A549 (cell line): ENCODE results near the gene TRIO. TPM values are rescaled to one million over a fixed set of nuclear protein-coding genes. Genes with fewer than 3 reads are reported as not detected.

Source experiments
- ATAC-seq, 2 experiments: fragments of 200-7000 bp in 1 of 2; fragments of >200 bp in 1 of 2; cut with Nextera tagmentation in 1 of 2; cut with Tn5 transposase in 1 of 2; 3 replicates each; pipeline versions ENCODE4 v1.8.0 to v1.9.1; 2018 to 2020; ENCODE audit warnings: mild to moderate bottlenecking in 1 of 2, moderate library complexity in 1 of 2
- CTCF ChIA-PET: fragments of 300-600 bp; sonication (Branson Sonifier 250); formaldehyde crosslinking; extraction: SDS; loops from one replicate; lab custom pipeline; 2021; ENCODE audit warnings: antibody characterized with exemption, inconsistent platforms; lab: Yijun Ruan, JAX
- POLR2A ChIA-PET: fragments of 350-600 bp; formaldehyde crosslinking; extraction: SDS; loops from one replicate; lab custom pipeline; 2021; ENCODE audit warnings: antibody characterized with exemption, inconsistent platforms; lab: Yijun Ruan, JAX
- DNase-seq, 2 experiments: peaks; one replicate each; pipeline versions ENCODE4 v3.0.0 to v3.0.0-alpha.2; 2011 to 2016; ENCODE audit warnings: low read depth in 1 of 2, low spot score in 1 of 2
- FAIRE-seq: peaks from 2 replicates; lab custom pipeline; 2011; peaks lifted over from hg19 to GRCh38; lab: Jason Lieb, UNC
- H3K27ac ChIP-seq, 2 experiments: fragments of >200 bp; sonication (Bioruptor Twin); formaldehyde crosslinking; 3 replicates each; pipeline ENCODE4 v1.5.1; 2016 to 2017
- H3K4me1 ChIP-seq: fragments of >200 bp; sonication (Bioruptor Twin); formaldehyde crosslinking; 3 replicates; pipeline ENCODE4 v1.6.1; 2016
- H3K4me2 ChIP-seq: fragments of >200 bp; sonication (Bioruptor Twin); formaldehyde crosslinking; 3 replicates; pipeline ENCODE4 v1.6.1; 2016
- H3K4me3 ChIP-seq: fragments of >200 bp; sonication (Bioruptor Twin); formaldehyde crosslinking; 3 replicates; pipeline ENCODE4 v1.5.1; 2016
- H3K9me3 ChIP-seq: fragments of >200 bp; sonication (Bioruptor Twin); formaldehyde crosslinking; 3 replicates; pipeline ENCODE4 v1.6.1; 2016
- BHLHE40 ChIP-seq: IDR thresholded peaks from 2 replicates; pipeline ENCODE4 v1.6.1; 2012; ENCODE audit warnings: low read depth, low read length, inconsistent platforms
- CBX8 ChIP-seq: fragments of 200-600 bp; sonication (generic); IDR thresholded peaks from 2 replicates; pipeline ENCODE4 v1.6.1; 2016
- EHMT2 ChIP-seq: fragments of 200-600 bp; sonication (generic); IDR thresholded peaks from 2 replicates; pipeline ENCODE4 v1.6.1; 2016; ENCODE audit warnings: antibody characterized with exemption, low read depth, mild to moderate bottlenecking, moderate library complexity
- EP300 ChIP-seq, 2 experiments: fragments of >200 bp; sonication (Bioruptor Twin); formaldehyde crosslinking; IDR thresholded peaks; 2 replicates in 1 of 2; 3 replicates in 1 of 2; pipeline ENCODE4 v1.6.1; 2016 to 2017
- ESRRA ChIP-seq: fragments of 150-350 bp; IDR thresholded peaks from 2 replicates; pipeline ENCODE4 v1.6.1; 2014; ENCODE audit warnings: mild to moderate bottlenecking, low read length, borderline replicate concordance
- FOSB ChIP-seq: fragments of 250-450 bp; sonication (Bioruptor Pico); IDR thresholded peaks from 2 replicates; pipeline ENCODE4 v1.5.0; 2020; ENCODE audit warnings: mild to moderate bottlenecking, moderate library complexity
- FOSL2 ChIP-seq, 2 experiments: fragments of 450-650 bp in 1 of 2; fragments of >200 bp in 1 of 2; sonication (Bioruptor Twin) in 1 of 2; formaldehyde crosslinking; IDR thresholded peaks; 2 replicates each; pipeline versions ENCODE4 v1.5.0 to v1.6.1; 2016 to 2020; ENCODE audit warnings: mild to moderate bottlenecking in 1 of 2, moderate library complexity in 1 of 2
- GATA3 ChIP-seq: IDR thresholded peaks from 2 replicates; pipeline ENCODE4 v1.6.1; 2012; ENCODE audit warnings: borderline replicate concordance
- HDAC2 ChIP-seq: fragments of 200-600 bp; sonication (generic); IDR thresholded peaks from 2 replicates; pipeline ENCODE4 v1.6.1; 2016
- HEYL ChIP-seq: fragments of 250-450 bp; sonication (Bioruptor Pico); IDR thresholded peaks from 2 replicates; pipeline ENCODE4 v1.8.0; 2021; ENCODE audit warnings: mild to moderate bottlenecking, moderate library complexity
- HMGXB4 ChIP-seq: fragments of 250-450 bp; sonication (Bioruptor Pico); IDR thresholded peaks from 2 replicates; pipeline ENCODE4 v1.5.0; 2021; ENCODE audit warnings: mild to moderate bottlenecking, moderate library complexity, borderline replicate concordance
- HOXB13 ChIP-seq: fragments of 250-450 bp; sonication (Bioruptor Pico); IDR thresholded peaks from 2 replicates; pipeline ENCODE4 v1.5.0; 2020; ENCODE audit warnings: low read depth, mild to moderate bottlenecking, moderate library complexity
- HOXB5 ChIP-seq: fragments of 250-450 bp; sonication (Bioruptor Pico); IDR thresholded peaks from 2 replicates; pipeline ENCODE4 v1.5.0; 2020; ENCODE audit warnings: mild to moderate bottlenecking, moderate library complexity
- JUN ChIP-seq, 2 experiments: fragments of >200 bp; sonication (Bioruptor Twin); formaldehyde crosslinking; IDR thresholded peaks; 2 replicates in 1 of 2; 3 replicates in 1 of 2; pipeline ENCODE4 v1.6.1; 2016 to 2017
- KDM5A ChIP-seq: fragments of 200-600 bp; sonication (generic); IDR thresholded peaks from 2 replicates; pipeline ENCODE4 v1.6.1; 2016; ENCODE audit warnings: antibody characterized with exemption, mild to moderate bottlenecking
- MAZ ChIP-seq: fragments of 150-350 bp; IDR thresholded peaks from 2 replicates; pipeline ENCODE4 v1.6.1; 2014; ENCODE audit warnings: antibody characterized with exemption, low read depth, low read length, borderline replicate concordance
- NPAS2 ChIP-seq: fragments of 250-450 bp; sonication (Bioruptor Pico); IDR thresholded peaks from 2 replicates; pipeline ENCODE4 v1.8.0; 2022; ENCODE audit warnings: mild to moderate bottlenecking, moderate library complexity, borderline replicate concordance
- NR3C1 ChIP-seq: fragments of >200 bp; sonication (Bioruptor Twin); formaldehyde crosslinking; IDR thresholded peaks from 3 replicates; pipeline ENCODE4 v1.6.1; 2017
- RARB ChIP-seq: fragments of 250-450 bp; sonication (Bioruptor Pico); IDR thresholded peaks from 2 replicates; pipeline ENCODE4 v1.8.0; 2021; ENCODE audit warnings: mild to moderate bottlenecking, moderate library complexity
- SMC3 ChIP-seq: fragments of >200 bp; sonication (Bioruptor Twin); formaldehyde crosslinking; IDR thresholded peaks from 3 replicates; pipeline ENCODE4 v1.6.1; 2018; ENCODE audit warnings: inconsistent platforms
- TFCP2L1 ChIP-seq: fragments of 250-450 bp; sonication (Bioruptor Pico); IDR thresholded peaks from 2 replicates; pipeline ENCODE4 v1.5.0; 2021; ENCODE audit warnings: mild to moderate bottlenecking
- TP53 ChIP-seq: fragments of 250-450 bp; sonication (Bioruptor Pico); IDR thresholded peaks from 2 replicates; pipeline ENCODE4 v1.5.0; 2021; ENCODE audit warnings: mild to moderate bottlenecking, moderate library complexity
- ZC3H11A ChIP-seq: fragments of 450-650 bp; IDR thresholded peaks from 2 replicates; pipeline ENCODE4 v1.6.1; 2014; ENCODE audit warnings: antibody characterized with exemption, mild to moderate bottlenecking
- ZFP36 ChIP-seq: fragments of 450-650 bp; IDR thresholded peaks from 2 replicates; pipeline ENCODE4 v1.6.1; 2014; ENCODE audit warnings: borderline replicate concordance; ENCODE audit not compliant: partially characterized antibody
- WGBS: methylation state at CpG from one replicate; pipeline ENCODE4 v1.1.6; 2017; ENCODE audit errors: missing lambda C conversion rate; 5-methylcytosine and 5-hydroxymethylcytosine counted together
- polyA plus RNA-seq, 4 experiments: library from polyadenylated mRNA; depleted of rRNA in 3 of 4; stranded (reverse); fragments of >200 nt; fragmentation: RNase III in 1 of 4; extraction: RNeasy Plus Mini Kit Qiagen cat#74134 plus additional on column Dnase treatment in 1 of 4; gene quantifications; 2 replicates in 3 of 4; 3 replicates in 1 of 4; pipeline ENCODE4 v1.2.3, GENCODE V29; 2011 to 2017

The TRIO gene
- polyA plus RNA-seq, 2 of the 4 experiments (the other 2 are of a cell fraction): 47.5 to 79.0 TPM

GRCh38 chr5:14114615-14115251 lies 28.4 kb upstream of the TRIO start:
- FAIRE-seq (no peak), ATAC-seq (no peak), DNase-seq (no peak)
- POLR2A ChIA-PET: no interaction called here
- CTCF ChIA-PET: interaction anchor here (2.2 kb wide), 1 partner anchor 155 kb away, joined by 11 read pairs; no protein-coding TSS in a partner anchor
- Histone ChIP-seq H3K4me3 (no peak overlapping the region), H3K27ac (no peak overlapping the region), H3K4me2 (no peak overlapping the region), H3K9me3 (peaks cover 3% of the 10 kb centered on the region; the same call in 1 of the 3 replicates), H3K4me1 (peaks cover 6% of the 10 kb centered on the region; the same call in 2 of the 3 replicates)
- WGBS: 82% methylated on average over 4 of the region's 4 CpGs
- TF ChIP-seq EP300 (IDR thresholded peaks at IDR 0.05) (no peak), EHMT2 (no peak), HOXB5 (CRISPR knock-in tag) (no peak), NR3C1 (no peak), MAZ (no peak), CBX8 (no peak), BHLHE40 (no peak)
- TF ChIP-seq, all 56 proteins: peak for 0

- ATAC-seq: no peak
- CTCF ChIA-PET: no interaction called here
- 86% methylated on average over 7 of the region's 7 CpGs for WGBS
- H3K27ac ChIP-seq: no peak overlapping the region
- TF ChIP-seq TFCP2L1: no peak
- TF ChIP-seq ZC3H11A: no peak
- no peak for TF ChIP-seq MAZ
- no peak for TF ChIP-seq GATA3
- TF ChIP-seq CBX8: no peak
- TF ChIP-seq FOSB (CRISPR knock-in tag): no peak
- no peak for TF ChIP-seq SMC3
- no peak for TF ChIP-seq HOXB13 (CRISPR knock-in tag)
- TF ChIP-seq HMGXB4: no peak
- TF ChIP-seq FOSL2 (IDR thresholded peaks at IDR 0.05): no peak
- no peak for TF ChIP-seq FOSL2 (CRISPR knock-in tag; IDR thresholded peaks at IDR 0.05)
- no peak for TF ChIP-seq RARB
- no peak for TF ChIP-seq ZFP36
- TF ChIP-seq KDM5A: no peak
- no peak for TF ChIP-seq EP300 (IDR thresholded peaks at IDR 0.05)
- TF ChIP-seq HDAC2: no peak
- no peak for TF ChIP-seq HEYL (CRISPR knock-in tag)
- no peak for TF ChIP-seq JUN (IDR thresholded peaks at IDR 0.05)
- TF ChIP-seq, all 56 proteins: peak for 0
- Histone ChIP-seq H3K9me3 (peaks cover 3% of the 10 kb centered on the region; the same call in 1 of the 3 replicates), H3K4me1 (no peaks in the 10 kb centered on the region), H3K4me3 (no peak overlapping the region), H3K4me2 (no peak overlapping the region)
- POLR2A ChIA-PET: no interaction called here
- FAIRE-seq (no peak), DNase-seq (no peak)
Observed at GRCh38 chr5:14115323-14115895, 27.7 kb upstream of the TRIO start.

DNA sequence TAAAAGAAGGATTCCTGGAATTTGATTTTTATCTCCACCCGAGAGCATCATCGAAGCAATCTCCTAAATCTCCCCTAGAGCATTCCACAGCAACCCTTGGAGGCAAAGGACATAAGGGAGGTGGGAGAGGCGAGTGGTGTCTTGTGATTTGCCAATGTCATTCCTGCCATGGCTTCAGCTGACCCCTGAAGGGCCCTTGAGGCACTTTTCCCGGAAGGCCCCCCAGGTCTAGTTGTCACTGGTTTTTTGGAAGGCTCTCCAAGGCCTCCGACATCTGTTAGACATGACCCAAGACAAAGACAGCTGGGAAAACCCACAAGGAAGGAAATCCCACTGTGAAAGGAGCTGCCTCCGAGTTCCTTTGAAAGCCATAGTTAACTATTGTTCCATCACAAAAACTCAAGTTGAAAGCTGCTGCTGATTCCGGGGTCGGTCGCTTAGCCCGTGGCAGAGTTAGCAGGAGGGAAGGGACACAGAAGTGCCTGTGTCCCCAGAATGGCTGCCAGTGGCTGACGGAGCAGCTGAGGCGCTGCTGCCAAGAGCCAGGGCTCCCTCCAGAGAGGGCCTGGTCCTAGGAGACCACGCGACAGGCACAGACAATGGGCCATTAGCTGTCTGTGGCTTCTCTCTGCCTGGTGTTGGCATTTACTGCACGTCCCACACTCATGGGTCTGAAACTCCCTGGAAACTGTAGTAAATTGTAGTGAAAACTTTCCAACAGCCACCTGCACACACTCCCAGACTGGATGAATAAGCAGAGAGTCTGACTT lies 24.4 kb upstream of the TRIO start:
- Histone ChIP-seq H3K27ac (no peak overlapping the region), H3K4me2 (no peak overlapping the region), H3K4me3 (no peak overlapping the region), H3K9me3 (no peaks in the 10 kb centered on the region), H3K4me1 (no peaks in the 10 kb centered on the region)
- no peak for TF ChIP-seq ESRRA
- no peak for TF ChIP-seq TP53
- no peak for TF ChIP-seq HOXB13 (CRISPR knock-in tag)
- TF ChIP-seq NPAS2 (CRISPR knock-in tag): no peak
- FAIRE-seq (no peak), ATAC-seq (no peak; a peak in 1 of 6 replicates), DNase-seq (no peak)
- CTCF ChIA-PET: interaction anchor here (0.9 to 5.5 kb wide), 6 partner anchors 10 to 151 kb away, joined by 3 to 36 read pairs (median 4); partner anchors contain the start of gene TRIO
- 91% methylated on average over 15 of the region's 15 CpGs for WGBS
- POLR2A ChIA-PET: no interaction called here
